ENCODE measurements around the gene IFNLR1.

Gene IFNLR1

DNA sequence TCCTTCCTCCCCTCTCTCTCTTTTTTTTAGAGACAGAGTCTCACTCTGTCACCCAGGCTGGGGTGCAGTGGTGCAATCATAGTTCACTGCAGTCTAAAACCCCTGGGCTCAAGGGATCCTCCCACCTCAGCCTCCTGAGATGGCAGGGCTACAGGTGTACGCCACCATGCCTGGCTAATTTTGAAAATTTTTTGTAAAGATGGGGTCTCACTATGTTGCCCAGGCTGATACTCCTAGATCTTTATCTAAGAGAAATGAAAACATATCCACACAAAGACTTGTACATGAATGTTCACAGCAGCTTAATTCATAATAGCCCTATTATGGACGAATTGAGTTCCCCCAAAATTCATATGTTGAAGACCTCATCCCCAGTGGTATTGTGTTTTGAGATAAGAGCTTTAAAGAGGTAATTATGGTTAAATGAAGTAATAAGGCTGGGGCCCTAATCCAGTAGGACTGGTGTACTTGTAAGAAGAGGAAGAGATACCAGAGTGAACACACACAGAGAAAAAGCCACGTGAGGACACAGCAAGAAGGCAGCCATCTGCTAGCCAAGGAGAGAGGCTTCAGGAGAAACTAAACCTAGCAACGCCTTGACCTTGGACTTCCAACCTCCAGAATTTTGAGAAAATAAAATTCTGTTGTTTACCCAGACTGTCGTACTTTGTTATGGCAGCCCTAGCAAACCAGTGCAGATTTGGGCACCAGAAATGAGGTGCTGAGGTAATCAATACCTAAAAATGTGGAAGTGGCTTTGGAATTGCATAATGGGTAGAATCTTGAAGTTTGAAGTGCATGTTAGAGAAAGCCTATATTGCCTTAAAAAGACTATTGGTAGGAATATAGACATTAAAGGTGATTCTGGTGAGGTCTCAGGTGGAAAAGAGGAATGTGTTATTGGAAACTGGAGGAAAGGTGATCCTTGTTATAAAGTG lies 13.2 kb downstream of the IFNLR1 start:
- no peak for DNase-seq (ENCODE audit: low read depth)
- no peak overlapping the region for H3K4me3 ChIP-seq (ENCODE audit: control insufficient read depth, low read depth, low read length)

DNA sequence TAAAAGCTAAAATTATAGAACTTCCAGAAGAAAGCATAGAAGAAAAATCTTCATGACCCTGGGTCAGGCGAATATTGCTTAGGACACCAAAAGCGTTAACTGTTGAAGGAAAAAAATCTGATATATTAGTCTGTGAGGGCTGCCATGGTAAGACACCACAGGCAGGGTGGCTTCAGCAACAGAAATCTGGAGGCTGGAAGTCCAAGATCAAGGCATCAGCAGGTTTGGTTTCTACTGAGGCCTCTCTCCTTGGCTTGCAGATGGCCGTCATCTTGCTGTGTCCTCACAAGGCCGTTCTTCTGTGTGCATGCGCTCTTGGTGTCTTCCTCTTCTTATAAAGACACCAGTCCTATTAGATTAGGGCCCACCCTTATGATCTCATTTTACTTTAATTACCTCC lies 14.5 kb downstream of the IFNLR1 start:
- no peak overlapping the region for H3K4me3 ChIP-seq (ENCODE audit: control insufficient read depth, low read depth, low read length)
- TF ChIP-seq CTCF (IDR thresholded peaks at IDR 0.05; ENCODE audit: control insufficient read depth, insufficient read depth, low read depth, low read length, missing control alignments): no peak
- no peak for DNase-seq (ENCODE audit: low read depth)

More for the DNA sequence above, 13.2 kb downstream of the IFNLR1 start:
- no peak for TF ChIP-seq CTCF (IDR thresholded peaks at IDR 0.05; ENCODE audit: control insufficient read depth, insufficient read depth, low read depth, low read length, missing control alignments)

GRCh38 chr1:24169286-24169685 lies 17.8 kb downstream of the IFNLR1 start:
- no peak for DNase-seq (ENCODE audit: low read depth)
- H3K4me3 ChIP-seq (ENCODE audit: control insufficient read depth, low read depth, low read length): no peak overlapping the region
- TF ChIP-seq CTCF (IDR thresholded peaks at IDR 0.05; ENCODE audit: control insufficient read depth, insufficient read depth, low read depth, low read length, missing control alignments): no peak

- TF ChIP-seq CTCF (IDR thresholded peaks at IDR 0.05; ENCODE audit: control insufficient read depth, insufficient read depth, low read depth, low read length, missing control alignments): no peak
- H3K4me3 ChIP-seq (ENCODE audit: control insufficient read depth, low read depth, low read length): no peak overlapping the region
- DNase-seq (ENCODE audit: low read depth): no peak
Measured at GRCh38 chr1:24168245-24168644, 18.8 kb downstream of the IFNLR1 start.

GRCh38 chr1:24167008-24167407 lies 20.1 kb downstream of the IFNLR1 start:
- TF ChIP-seq CTCF (IDR thresholded peaks at IDR 0.05; ENCODE audit: control insufficient read depth, insufficient read depth, low read depth, low read length, missing control alignments): no peak
- no peak for DNase-seq (ENCODE audit: low read depth)
- no peak overlapping the region for H3K4me3 ChIP-seq (ENCODE audit: control insufficient read depth, low read depth, low read length)

DNA sequence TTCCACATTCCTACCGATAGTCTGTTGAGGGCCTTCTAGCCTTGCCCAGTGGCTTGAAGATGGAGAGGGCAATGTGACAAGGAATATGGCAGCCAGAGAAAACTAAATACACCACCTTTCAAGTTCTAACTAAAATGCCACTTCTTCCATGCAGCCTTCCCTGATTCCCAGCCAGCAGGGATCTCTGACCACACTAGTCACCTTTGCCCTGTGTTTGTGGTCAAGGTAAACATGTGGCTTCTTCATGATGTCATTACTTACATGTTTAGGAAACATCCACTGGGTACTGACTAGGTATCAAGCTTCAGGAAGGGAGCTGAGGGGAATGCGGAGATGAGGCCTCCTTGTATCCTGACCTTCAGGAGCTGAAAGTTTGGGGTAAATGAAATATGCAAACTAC lies 21.6 kb downstream of the IFNLR1 start:
- H3K4me3 ChIP-seq (ENCODE audit: control insufficient read depth, low read depth, low read length): no peak overlapping the region
- TF ChIP-seq CTCF (IDR thresholded peaks at IDR 0.05; ENCODE audit: control insufficient read depth, insufficient read depth, low read depth, low read length, missing control alignments): no peak
- no peak for DNase-seq (ENCODE audit: low read depth)

All from AG09309 (cell line).